ENCODE results near the gene TYW5. TPM values are rescaled to one million over a fixed set of nuclear protein-coding genes. Genes with fewer than 3 reads are reported as not detected.

Gene TYW5
- total and polyA plus RNA-seq, 3 experiments from 2014 or later: 4.1 to 10.6 (median 10.0) TPM

- CTCF ChIA-PET: no interaction called here
- no peaks in the 10 kb centered on the region for H3K36me3 ChIP-seq (ENCODE audit: insufficient read depth, low read length)
- no peaks in the 10 kb centered on the region for H3K27me3 ChIP-seq (ENCODE audit: insufficient read depth, low read length, poor library complexity, severe bottlenecking)
- POLR2A ChIA-PET: no interaction called here
- H3K9me3 ChIP-seq (ENCODE audit: low read length): no peaks in the 10 kb centered on the region
- Mint-ChIP-seq H3K27me3 (peaks cover 6 to 9% of the 10 kb centered on the region in 2 donors), H3K4me1 (no peaks in the 10 kb centered on the region), H3K4me3 (no peak overlapping the region), H3K36me3 (no peaks in the 10 kb centered on the region), H3K27ac (no peak overlapping the region), H3K9me3 (no peaks in the 10 kb centered on the region)
- DNase-seq: no peak
- no peaks in the 10 kb centered on the region for H3K4me1 ChIP-seq (ENCODE audit: insufficient read depth, low read length)
- no peak overlapping the region for H3K4me3 ChIP-seq (ENCODE audit: low read length)
- no peak overlapping the region for H3K27ac ChIP-seq (ENCODE audit: low read depth, low read length)
Observed at GRCh38 chr2:199896617-199897016, 58.7 kb downstream of the TYW5 start.

- H3K4me1 ChIP-seq (ENCODE audit: insufficient read depth, low read length): no peaks in the 10 kb centered on the region
- no peaks in the 10 kb centered on the region for H3K9me3 Mint-ChIP-seq
- H3K9me3 ChIP-seq (ENCODE audit: low read length): no peaks in the 10 kb centered on the region
- DNase-seq: no peak
- no peak overlapping the region for H3K27ac ChIP-seq (ENCODE audit: low read depth, low read length)
- no peaks in the 10 kb centered on the region for H3K36me3 ChIP-seq (ENCODE audit: insufficient read depth, low read length)
- H3K36me3 Mint-ChIP-seq: no peaks in the 10 kb centered on the region
- H3K4me1 Mint-ChIP-seq: no peaks in the 10 kb centered on the region
- no peak overlapping the region for H3K4me3 ChIP-seq (ENCODE audit: low read length)
- H3K27me3 ChIP-seq (ENCODE audit: insufficient read depth, low read length, poor library complexity, severe bottlenecking): no peaks in the 10 kb centered on the region
- H3K4me3 Mint-ChIP-seq: no peak overlapping the region
- POLR2A ChIA-PET: no interaction called here
- H3K27me3 Mint-ChIP-seq: peaks cover 6% of the 10 kb centered on the region in 2 donors
- H3K27ac Mint-ChIP-seq: no peak overlapping the region
- CTCF ChIA-PET: no interaction called here
Observed at GRCh38 chr2:199895406-199895805, 59.9 kb downstream of the TYW5 start.

GRCh38 chr2:199883474-199884212, 71.6 kb downstream of the TYW5 start:
- no peak for DNase-seq
- ChIA-PET POLR2A (no interaction called here), CTCF (interaction anchor here (1.5 kb wide), 1 partner anchor 8 kb away, joined by 5 read pairs; no protein-coding TSS in a partner anchor)
- Mint-ChIP-seq H3K36me3 (no peaks in the 10 kb centered on the region), H3K4me3 (no peak overlapping the region), H3K4me1 (no peaks in the 10 kb centered on the region), H3K9me3 (peaks cover 0 to 7% (median 3%) of the 10 kb centered on the region in 5 donors), H3K27me3 (peaks cover 12 to 36% of the 10 kb centered on the region in 2 donors), H3K27ac (no peak overlapping the region)
- Histone ChIP-seq H3K27me3 (ENCODE audit: insufficient read depth, low read length, poor library complexity, severe bottlenecking) (no peaks in the 10 kb centered on the region), H3K4me1 (ENCODE audit: insufficient read depth, low read length) (no peaks in the 10 kb centered on the region), H3K36me3 (ENCODE audit: insufficient read depth, low read length) (no peaks in the 10 kb centered on the region), H3K9me3 (ENCODE audit: low read length) (no peaks in the 10 kb centered on the region), H3K4me3 (ENCODE audit: low read length) (no peak overlapping the region), H3K27ac (ENCODE audit: low read depth, low read length) (no peak overlapping the region)

GRCh38 chr2:199882667-199883066, 72.6 kb downstream of the TYW5 start:
- Mint-ChIP-seq H3K36me3 (no peaks in the 10 kb centered on the region), H3K4me1 (no peaks in the 10 kb centered on the region), H3K9me3 (peaks cover 0 to 7% (median 3%) of the 10 kb centered on the region in 5 donors), H3K27ac (no peak overlapping the region), H3K4me3 (no peak overlapping the region), H3K27me3 (peaks cover 12 to 36% of the 10 kb centered on the region in 2 donors)
- H3K4me3 ChIP-seq (ENCODE audit: low read length): no peak overlapping the region
- H3K27ac ChIP-seq (ENCODE audit: low read depth, low read length): no peak overlapping the region
- no peaks in the 10 kb centered on the region for H3K4me1 ChIP-seq (ENCODE audit: insufficient read depth, low read length)
- no peaks in the 10 kb centered on the region for H3K36me3 ChIP-seq (ENCODE audit: insufficient read depth, low read length)
- POLR2A ChIA-PET: no interaction called here
- H3K9me3 ChIP-seq (ENCODE audit: low read length): no peaks in the 10 kb centered on the region
- DNase-seq: no peak
- CTCF ChIA-PET: interaction anchor here (1.5 kb wide), 1 partner anchor 7 kb away, joined by 5 read pairs; no protein-coding TSS in a partner anchor
- no peaks in the 10 kb centered on the region for H3K27me3 ChIP-seq (ENCODE audit: insufficient read depth, low read length, poor library complexity, severe bottlenecking)

Other genes with a start within 250 kb of the TYW5 start
- gene FTCDNL1, start 104.3 kb downstream of the TYW5 start, total RNA-seq: 1 to 10 TPM; 3.8 to 5.2 TPM
- 1.4 TPM for gene FTCDNL1, start 104.3 kb downstream of the TYW5 start, polyA plus RNA-seq
- 10 to 100 TPM; 19.8 to 20.9 TPM for gene C2orf69, start 44.2 kb downstream of the TYW5 start, total RNA-seq
- gene C2orf69, start 44.2 kb downstream of the TYW5 start, polyA plus RNA-seq: 12.9 TPM
- gene MAIP1, start 91 bp upstream of the TYW5 start, total RNA-seq: 10 to 100 TPM; 40.8 TPM
- 17.2 TPM for gene MAIP1, start 91 bp upstream of the TYW5 start, polyA plus RNA-seq

All from CD8-positive, alpha-beta memory T cell (primary cell).